DMS153 (cell line): ENCODE results near the gene RNF167.

Experiments
- DNase-seq: peaks from one replicate; lab custom pipeline; 2025; lab: John Stamatoyannopoulos, UW

RNF167 gene

DNA sequence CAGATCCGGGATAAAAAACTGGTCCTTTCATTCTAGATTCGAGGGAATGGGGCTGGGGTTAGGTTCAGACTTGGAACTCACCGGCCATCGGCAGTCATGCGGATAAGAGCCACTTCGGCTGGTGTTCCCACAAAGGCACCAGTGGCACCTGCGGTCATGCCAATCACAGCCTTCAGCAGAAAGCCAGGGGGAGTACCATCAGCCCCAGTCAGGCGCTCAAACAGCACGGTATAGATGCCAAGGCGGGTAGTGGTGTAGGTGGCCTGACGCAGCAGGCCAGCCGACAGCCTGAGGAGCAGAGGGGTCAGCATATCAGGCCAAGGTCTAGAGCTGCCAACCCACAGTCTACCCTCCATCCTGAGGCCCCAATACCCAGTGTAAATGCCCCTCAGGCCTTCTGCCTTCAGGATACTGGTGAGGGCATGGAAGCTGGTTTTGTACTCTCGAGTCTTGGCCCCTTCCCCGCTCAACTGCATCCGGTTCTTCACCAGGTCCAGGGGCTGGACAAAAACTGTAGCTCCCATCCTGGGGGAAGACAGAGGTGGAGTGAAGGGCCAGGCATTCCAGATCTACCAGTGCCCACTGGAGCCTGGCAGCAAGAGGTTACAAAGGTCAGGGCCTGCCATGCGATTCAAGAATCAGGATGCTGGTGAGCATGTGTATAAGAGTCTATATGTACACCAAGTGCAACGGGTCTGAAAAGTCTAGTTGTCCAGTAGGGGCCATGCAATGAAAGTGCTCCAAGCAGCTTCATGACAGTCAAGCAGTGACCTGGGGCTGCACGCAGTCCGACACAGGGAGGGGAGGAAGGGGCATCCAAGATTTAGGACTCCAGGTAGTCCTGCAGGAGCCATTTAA, 1.2 kb upstream of the RNF167 start:
- no peak for DNase-seq

DNA sequence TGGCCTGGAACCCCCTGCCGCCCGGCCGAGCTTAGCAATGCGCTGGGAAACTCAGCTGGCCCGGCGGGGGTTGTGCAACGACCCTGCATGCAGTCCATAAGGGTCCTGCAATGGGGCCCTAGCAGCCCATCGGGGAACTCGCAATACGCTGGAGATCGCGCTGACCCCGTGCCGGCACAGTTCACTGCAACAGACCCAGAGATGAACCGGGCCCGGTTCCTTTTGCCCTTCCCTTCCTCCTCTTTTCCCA, 597 bp upstream of the RNF167 start:
- no peak for DNase-seq

DNA sequence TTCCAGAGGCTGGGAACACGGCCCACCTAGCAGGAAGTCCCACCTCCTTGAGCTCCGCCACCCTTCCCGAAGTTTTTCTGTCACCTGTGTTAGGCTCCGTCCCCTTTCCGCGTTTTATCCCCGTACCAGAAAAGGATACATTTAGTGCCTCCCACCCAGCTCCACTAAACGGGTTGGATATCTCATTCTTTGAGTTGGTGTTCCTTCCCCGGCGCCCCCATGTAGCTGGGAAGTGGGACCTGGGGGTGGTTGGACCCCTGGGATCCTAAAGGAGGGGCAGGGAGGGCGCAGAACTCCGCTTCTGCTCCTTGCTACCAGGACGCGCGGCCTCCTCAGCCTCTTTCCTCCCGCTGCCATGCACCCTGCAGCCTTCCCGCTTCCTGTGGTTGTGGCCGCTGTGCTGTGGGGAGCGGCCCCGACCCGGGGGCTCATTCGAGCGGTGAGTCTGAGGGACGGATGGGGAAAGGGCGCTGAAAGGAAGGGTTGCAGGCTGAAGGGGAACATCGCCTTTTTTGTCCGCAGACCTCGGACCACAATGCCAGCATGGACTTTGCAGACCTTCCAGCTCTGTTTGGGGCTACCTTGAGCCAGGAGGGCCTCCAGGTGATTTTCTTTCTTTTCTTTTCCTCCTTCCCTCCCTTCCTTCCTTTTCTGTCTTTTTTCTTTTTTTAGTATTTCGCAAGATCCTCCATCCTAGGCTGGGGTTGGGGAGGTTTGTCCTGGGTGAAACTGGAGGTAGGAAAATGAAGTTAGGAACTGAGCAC, 669 bp downstream of the RNF167 start:
- DNase-seq, result no peak

DNA sequence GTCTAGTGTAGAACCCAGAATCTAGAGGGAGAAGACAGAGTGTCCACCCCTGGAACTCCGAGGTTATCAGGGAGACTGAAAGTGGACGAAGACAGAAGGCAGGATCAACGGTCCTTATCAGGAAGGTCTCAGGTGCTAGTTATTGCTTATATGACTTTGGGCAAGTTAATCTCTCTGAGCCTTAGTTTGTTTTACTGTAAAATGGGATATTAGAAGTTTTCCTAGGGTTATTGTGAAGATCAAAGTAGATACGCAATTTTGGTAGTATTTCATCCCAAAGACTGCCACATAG, 1.2 kb downstream of the RNF167 start:
- no peak for DNase-seq

DNA sequence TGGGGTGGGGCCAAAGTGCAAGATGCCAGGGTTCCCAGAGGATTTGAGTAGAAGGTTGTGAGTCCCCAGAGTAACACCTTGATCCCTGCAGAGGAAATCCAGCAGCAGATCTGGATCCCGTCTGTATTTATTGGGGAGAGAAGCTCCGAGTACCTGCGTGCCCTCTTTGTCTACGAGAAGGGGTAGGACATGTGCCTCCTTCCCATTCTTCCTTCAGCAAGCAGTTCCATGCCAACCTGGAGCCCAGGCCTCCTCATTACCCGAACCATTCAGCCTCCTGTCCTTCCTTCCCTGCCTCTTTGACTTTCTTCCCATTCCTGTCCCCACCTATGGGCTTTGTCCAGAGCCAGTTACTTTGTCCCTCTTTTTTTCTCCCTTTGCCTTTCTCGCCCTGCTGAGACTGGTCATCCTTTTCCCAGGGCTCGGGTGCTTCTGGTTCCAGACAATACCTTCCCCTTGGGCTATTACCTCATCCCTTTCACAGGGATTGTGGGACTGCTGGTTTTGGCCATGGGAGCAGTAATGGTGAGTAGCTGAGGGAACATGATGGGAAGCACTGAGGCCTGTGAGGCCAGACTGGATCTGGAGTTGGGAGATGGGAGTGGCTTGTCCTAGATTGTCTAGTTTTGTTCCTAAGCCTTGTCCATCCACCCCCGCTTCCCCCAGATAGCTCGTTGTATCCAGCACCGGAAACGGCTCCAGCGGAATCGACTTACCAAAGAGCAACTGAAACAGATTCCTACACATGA, 2.9 kb downstream of the RNF167 start:
- no peak for DNase-seq

DNA sequence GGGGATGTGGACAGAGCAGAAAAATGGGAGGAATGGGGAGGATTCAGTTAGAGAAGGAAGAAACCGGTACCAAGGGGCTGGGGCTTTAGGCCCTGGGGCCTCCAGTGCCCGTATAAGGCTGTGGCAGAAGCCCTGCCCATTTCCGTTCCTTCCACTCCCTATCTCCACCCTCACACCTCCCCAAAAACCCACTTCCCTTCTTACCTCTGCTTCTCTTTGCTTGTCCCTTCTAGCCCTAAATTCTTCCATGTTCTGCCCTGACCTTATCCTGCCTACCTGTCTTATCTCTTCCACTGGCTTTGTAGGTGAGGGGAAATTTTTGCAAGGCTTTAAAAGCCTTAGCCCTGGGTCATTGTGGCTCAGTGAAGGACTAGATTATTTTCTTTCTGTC, 4.1 kb downstream of the RNF167 start:
- no peak for DNase-seq

DNA sequence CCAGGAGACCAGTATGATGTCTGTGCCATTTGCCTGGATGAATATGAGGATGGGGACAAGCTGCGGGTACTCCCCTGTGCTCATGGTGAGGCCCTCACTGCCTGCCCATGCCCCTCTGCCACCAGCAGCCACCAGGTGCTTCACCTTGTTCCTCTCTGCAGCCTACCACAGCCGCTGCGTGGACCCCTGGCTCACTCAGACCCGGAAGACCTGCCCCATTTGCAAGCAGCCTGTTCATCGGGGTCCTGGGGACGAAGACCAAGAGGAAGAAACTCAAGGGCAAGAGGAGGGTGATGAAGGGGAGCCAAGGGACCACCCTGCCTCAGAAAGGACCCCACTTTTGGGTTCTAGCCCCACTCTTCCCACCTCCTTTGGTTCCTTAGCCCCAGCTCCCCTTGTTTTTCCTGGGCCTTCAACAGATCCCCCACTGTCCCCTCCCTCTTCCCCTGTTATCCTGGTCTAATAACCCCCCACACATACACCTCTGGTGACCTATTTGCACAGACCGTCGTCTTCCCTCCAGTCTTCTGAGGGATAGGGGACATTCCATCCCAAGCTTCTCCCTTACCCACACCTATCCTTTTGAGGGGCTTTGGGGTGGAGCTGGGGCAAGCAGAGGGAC, 4.6 kb downstream of the RNF167 start:
- DNase-seq, result no peak

DNA sequence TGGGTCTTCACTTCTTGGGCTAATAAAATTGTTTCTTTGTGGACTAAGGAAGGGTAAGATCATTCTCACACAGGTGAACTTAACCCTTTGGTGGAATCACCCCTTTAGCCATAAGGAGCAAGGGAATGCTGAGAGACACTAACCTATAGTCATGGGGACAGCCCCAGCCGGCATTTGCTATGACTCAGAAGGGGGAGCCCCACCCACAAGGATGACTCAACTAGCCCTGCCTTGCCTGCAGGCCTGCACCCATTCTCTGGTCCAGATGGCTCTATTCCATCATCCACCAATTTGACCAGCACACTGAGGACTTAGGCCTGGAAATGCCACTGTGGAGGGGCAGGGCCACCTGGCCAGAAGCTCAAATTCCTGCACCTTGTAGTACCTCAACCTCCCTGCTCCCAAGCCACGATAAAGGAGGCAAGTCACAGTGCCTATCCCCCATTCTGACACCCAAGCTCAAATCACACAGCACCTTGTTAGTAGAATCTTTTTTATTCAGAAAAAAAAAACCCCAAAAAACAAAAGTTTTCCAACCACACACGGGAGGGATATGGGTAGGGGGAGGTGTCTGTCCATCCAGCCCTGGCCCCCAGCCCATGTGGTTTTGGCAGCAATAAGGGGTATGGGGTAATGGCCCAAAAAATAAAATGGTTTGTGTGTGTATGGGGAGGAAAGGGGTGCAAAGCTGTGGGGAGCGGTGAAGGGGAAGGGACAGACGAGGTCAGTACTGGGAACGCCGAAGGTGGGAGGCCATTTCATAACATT, 5.3 kb downstream of the RNF167 start:
- no peak for DNase-seq

DNA sequence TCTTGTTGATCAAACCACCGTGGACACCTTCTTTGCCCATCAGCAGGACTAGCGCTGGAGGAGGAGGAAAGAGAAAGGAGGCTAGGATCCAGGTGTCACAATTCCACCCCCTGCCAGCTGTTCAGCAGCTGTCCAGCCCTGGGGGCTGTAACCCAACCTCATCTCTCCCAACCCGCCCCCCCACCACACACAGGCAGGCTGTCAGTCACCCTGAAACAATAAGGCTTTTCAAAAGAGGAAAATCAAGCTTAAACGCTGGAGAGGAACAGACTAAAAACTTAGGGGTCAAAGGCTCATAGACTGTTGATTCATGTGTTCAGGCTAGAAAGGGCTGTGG, 5.8 kb downstream of the RNF167 start:
- no peak for DNase-seq

DNA sequence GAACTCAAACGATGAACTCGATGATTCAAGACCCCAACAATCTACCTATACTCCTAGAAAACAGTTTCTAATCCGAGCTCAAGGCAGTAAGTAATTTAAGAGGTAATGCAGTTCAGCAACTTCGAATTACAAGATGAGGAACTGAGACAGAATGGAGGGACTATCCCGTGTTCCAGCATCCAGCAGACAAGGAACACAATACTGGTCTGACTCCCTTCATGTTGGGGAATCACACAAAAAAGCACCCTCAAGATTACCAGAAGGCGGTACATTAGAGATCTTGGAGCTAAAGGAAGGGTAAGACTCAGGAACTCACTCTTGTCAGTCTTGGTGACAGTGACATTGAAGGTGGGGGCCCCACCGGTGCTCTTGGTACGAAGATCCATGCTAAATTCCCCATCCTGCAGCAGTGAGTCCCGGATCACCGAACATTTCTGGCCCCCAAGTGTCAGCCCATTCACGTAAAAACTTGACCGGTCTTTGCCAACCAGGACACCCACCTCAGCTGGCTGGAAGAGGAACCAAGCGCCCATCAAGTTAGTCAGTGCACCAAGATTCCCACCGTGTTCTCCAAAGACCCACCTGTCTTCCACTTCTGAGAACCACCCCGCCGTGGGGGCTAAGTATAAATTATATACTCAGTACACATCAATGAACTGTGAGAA, 6.4 kb downstream of the RNF167 start:
- DNase-seq, result no peak

DNA sequence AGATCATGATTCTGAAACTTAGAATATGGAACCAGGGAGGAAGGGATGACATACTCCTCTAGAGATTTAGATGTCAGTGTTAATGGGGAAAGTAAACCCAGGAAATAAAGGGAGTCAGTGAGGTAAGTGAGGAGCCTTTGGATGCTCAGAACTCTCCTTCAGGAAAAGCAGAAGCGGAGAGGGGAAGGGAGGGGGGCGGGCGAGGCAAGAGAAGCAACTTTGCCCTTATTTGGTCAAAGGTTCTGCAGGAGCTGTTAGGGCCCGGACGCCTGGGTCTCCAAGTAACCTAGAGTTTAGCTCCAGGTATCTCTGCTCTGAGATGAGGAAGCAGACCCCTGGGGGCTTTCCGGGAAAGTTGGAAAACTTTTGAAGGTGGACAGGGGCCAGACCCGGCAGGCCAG, 6.9 kb downstream of the RNF167 start:
- no peak for DNase-seq

DNA sequence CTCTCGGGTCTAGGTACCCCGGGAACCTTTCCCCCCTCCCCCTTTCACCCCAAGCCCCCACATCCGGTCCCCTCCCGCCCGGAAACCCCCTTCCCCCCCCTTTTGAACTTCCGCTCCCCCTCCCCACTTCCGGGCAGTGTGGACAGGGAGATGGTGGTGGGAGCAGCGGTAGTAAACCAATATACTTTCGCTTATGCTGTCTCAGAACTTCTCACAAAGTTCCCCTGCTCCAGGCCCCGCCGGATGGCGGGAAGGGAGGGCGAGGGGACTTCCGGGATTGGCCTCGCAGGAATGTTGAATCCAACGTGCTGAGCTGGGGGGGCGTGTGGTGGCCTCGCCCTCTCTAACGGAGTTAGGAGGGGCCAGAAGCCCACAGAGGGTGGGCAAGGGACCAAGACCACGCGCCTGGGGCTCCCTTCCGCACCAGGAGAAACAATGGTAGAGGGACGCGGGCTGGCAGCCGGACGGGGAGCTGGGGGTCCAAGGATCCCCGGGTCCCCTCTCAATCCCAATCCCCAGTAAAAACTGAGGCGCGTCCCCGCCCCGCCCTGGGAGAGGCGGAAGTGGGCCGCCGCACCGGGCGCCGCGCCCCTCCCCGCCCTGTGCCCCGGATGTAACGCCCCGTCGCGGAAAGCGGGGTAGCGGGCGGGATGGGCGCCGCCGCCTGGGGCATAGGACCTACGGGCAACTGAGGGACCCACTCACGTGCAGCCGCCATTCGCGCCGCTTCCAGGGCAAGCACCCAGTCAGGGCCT, 7.5 kb downstream of the RNF167 start:
- no peak for DNase-seq

DNA sequence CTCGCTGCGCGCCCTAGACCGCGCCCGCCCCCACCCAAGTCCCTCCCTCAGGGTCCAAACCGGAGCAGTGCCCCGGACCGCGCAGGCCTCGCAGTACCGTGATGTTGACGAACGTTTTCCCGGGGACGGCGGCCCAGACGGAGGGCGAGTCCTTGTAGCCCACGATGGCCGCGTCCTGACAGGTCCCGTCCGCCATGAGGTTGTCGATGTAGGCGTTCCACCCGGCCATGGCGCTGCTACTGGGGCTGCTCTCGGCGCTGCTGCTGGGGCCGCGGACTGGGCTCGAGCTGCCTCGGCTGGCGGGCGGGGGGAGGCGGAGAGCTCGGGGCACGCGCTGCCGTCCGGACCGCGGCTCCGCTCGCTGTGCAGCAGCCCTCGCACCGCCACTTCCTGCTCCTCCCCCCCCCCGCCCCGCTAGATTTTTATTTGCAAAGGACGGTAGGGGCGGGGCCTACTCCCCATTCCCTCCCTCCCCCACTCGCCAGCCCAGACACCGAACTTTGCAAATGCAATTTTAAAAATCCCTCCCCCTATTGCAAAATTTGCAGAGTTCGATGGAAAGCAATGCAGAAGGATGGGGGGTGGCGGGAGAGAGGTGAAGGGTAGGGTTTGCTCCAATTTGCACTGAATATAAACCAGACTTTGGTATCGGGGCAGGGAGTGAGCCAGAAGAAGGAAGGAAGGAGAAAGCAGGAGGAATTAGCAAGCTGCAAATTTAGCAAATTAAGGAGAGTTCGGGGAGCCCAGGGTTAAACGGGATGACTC, 8.3 kb downstream of the RNF167 start, which contains the start of gene PFN1:
TSS of gene PFN1 (minus strand) at position 365 of the 765 bp plus-strand sequence. CDS start at position 229, 136 bp downstream.
- peak; percentile 14 for DNase-seq

DNA sequence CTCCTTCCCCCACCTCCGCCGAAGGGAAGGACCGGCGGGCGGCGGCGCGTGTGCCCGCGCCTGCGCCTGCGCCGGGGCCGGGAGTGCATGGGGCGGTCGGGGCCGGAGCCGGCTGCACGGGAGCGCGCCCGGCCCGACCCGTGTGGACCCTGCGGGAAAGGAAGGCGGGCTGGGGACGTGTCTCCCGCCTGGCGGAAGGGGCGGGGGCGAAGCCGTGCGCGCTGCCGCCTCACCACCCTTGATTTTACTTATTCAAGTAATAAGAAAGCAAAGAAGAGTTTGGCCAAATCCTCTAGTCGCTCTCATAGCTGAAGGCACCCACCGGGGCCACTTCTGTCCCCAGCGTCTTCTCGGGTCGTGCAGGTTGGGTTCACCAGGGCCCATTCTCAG, 8.9 kb downstream of the RNF167 start:
- peak; percentile 53 for DNase-seq

DNA sequence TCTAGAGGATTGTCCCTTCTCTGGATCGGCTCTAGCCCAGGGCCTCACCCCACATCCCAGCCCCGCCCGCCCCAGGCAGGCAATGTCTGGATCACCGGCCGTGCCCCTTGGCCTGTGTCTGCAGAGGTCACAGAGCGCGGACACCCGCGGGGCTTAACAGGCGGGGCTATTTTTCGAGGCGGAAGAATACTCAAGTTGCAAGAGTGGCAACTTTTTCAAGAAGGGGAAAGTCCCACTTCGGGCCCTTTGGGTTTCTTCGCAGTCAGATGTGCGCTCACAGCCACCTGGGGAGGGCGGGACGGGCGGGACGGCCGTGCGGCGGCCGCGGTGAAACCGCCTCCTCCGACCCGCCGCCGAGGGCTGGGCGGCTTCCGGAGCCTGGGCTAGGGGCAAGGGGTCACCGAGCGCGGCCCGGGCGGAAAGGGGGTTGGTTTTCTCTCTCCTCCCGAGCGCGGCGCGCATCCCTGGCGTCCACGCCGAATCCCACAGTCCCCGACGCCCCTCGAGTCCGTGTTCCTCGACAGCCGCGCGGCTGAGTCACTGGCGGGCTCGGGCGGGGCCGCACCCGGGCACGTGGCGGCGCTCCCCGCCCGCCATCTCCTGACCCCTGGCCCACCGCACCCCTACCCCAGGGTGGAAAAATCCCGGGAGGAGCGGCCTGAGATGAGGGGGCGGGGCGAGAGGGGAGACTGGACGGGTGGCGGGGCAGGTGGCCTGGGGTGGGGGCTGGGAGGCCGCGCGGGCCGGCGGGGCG, 9.4 kb downstream of the RNF167 start:
- DNase-seq, result no peak

DNA sequence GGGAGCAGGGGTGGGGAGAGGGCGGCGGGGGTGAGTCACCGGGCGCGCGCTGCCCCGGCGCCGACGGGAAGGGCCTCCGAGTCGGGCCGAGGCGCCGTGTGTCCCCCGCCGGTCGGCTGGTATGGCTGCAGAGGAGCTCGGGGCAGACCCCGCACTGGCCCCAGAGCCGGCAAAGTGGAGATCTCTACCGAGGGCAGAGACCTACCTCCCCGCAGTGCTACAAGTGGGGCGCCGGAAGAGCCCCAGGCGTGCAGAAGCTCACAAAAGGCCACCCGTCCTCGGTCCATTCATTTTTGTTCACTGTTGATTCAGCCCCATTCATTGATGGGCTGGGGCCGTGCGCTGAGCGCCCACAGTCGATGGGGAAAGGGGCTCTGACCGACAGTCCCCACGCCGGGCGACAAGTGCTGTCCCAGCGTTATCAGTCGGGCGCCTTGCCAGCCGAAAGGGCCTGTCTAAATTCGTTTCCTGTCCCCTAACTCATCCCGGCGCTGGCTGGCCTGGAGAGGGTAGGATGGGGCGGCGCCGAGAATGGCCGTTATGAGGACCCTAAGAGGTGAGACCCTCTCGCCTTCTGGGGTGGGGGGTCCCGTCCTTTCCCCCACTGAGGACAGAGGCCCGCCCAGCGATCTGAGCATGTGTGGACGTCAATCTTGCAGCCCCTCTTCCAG, 10.1 kb downstream of the RNF167 start:
- no peak for DNase-seq

DNA sequence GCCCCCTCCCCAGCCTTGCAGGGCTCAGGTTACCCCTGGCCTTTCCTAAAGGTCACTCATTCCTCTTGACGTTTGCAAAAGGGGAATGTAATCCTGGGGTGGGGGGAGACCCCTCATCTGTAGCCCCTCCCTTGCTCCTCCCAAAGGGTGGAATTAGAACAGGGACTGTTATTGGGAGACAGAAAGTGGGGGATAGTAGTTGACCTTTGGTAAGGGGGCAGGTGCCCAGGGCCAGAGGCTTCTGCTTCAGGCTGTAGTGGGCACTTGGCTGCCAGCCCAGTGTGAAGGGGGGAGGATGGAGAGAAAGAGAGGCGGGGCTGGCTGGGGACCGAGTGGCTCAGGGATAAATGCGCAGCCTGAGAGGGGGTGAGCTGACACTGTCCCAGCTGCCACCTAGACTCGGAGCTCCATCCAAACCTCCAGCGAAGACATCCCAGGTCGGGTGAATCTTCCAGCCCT, 10.7 kb downstream of the RNF167 start, which contains the start of gene ENO3:
TSS of gene ENO3 (plus strand) at position 374 of the 459 bp plus-strand sequence. CDS start 711 bp downstream, outside the sequence.
- no peak for DNase-seq

DNA sequence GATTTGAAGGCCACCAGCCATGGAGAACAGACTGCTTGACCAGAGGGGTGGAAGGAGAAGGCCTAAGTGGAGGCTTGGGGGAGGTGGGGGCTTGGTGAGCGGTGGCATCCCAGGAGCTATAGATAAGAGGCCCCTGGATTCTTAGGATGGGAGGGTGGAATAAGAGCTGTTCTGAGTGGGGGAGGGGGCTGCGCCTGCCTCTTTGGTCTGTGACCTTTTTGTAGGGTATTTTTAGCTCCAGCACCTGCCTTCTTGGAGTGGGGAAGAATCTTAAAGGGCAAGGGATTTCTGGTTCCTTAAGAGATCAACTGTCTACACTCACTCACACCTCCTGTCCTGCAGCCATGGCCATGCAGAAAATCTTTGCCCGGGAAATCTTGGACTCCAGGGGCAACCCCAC, 11.4 kb downstream of the RNF167 start:
- DNase-seq, result no peak
